Endothelial cell (in vitro differentiated cells): ENCODE data around the gene R3HDM1. TPM values are rescaled to one million over a fixed set of nuclear protein-coding genes. Genes with fewer than 3 reads are reported as not detected.

Source experiments
- DNase-seq: peaks from one replicate; pipeline ENCODE4 v3.0.0; 2021; ENCODE audit warnings: low spot score
- H3K27ac Mint-ChIP-seq: one replicate; pipeline ENCODE4 v1.8.0; 2021; ENCODE audit warnings: mixed read lengths, inconsistent platforms; ENCODE audit not compliant: unreplicated experiment
- H3K27me3 Mint-ChIP-seq: one replicate; pipeline ENCODE4 v1.8.0; 2021; ENCODE audit warnings: mild to moderate bottlenecking, moderate library complexity, mixed read lengths, inconsistent platforms; ENCODE audit not compliant: unreplicated experiment
- H3K36me3 Mint-ChIP-seq: one replicate; pipeline ENCODE4 v1.8.0; 2021; ENCODE audit warnings: mild to moderate bottlenecking, low read depth, mixed read lengths, inconsistent platforms; ENCODE audit not compliant: unreplicated experiment
- H3K4me1 Mint-ChIP-seq: one replicate; pipeline ENCODE4 v1.8.0; 2021; ENCODE audit warnings: mild to moderate bottlenecking, mixed read lengths, inconsistent platforms; ENCODE audit not compliant: unreplicated experiment
- H3K4me3 Mint-ChIP-seq: one replicate; pipeline ENCODE4 v1.8.0; 2021; ENCODE audit warnings: mild to moderate bottlenecking, mixed read lengths, inconsistent platforms; ENCODE audit not compliant: unreplicated experiment
- H3K9me3 Mint-ChIP-seq: one replicate; pipeline ENCODE4 v1.8.0; 2021; ENCODE audit warnings: mixed read lengths, inconsistent platforms; ENCODE audit not compliant: unreplicated experiment
- total RNA-seq: library from RNA; stranded (reverse); fragmentation: NEBNext Ultra II Directional; extraction: Animal tissue kit (Norgen Biotek cat#: 25700); gene quantifications from one replicate; pipeline ENCODE4 v1.2.1, GENCODE V29; 2021; ENCODE audit not compliant: unreplicated experiment
- TF ChIP-seq, protein P1 (sequence below): fragments of 200-600 bp; sonication (generic); IDR thresholded peaks from one replicate; pipeline ENCODE4 v1.5.0; 2021; ENCODE audit warnings: antibody characterized with exemption; ENCODE audit not compliant: unreplicated experiment

The R3HDM1 gene
- total RNA-seq, 1 donor from 2014 or later: 36.1 TPM

DNA sequence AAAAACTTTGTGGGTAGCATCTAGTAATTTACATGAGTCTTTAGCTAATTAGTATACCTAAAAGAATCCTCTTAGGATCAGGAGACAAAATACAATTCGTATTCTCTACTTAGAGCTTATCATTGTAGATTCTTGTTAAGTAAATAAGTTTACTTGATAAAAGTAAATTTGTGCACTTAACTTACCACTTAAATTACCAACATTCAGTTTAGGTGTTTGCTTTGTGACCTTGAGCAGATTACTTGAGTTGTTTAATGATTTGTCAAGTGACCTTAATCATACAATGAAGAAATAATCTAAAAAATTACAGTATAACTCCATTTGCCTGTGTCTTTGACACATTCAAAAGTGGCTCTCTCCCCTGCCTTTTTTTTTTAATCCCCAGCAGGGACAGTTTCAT is 143.2 kb downstream of the R3HDM1 start:
- Mint-ChIP-seq H3K27ac (no peak overlapping the region), H3K36me3 (peaks cover 9% of the 10 kb centered on the region), H3K4me1 (peaks cover 3% of the 10 kb centered on the region), H3K4me3 (no peak overlapping the region), H3K9me3 (no peaks in the 10 kb centered on the region), H3K27me3 (no peaks in the 10 kb centered on the region)
- TF ChIP-seq, protein P1, sequence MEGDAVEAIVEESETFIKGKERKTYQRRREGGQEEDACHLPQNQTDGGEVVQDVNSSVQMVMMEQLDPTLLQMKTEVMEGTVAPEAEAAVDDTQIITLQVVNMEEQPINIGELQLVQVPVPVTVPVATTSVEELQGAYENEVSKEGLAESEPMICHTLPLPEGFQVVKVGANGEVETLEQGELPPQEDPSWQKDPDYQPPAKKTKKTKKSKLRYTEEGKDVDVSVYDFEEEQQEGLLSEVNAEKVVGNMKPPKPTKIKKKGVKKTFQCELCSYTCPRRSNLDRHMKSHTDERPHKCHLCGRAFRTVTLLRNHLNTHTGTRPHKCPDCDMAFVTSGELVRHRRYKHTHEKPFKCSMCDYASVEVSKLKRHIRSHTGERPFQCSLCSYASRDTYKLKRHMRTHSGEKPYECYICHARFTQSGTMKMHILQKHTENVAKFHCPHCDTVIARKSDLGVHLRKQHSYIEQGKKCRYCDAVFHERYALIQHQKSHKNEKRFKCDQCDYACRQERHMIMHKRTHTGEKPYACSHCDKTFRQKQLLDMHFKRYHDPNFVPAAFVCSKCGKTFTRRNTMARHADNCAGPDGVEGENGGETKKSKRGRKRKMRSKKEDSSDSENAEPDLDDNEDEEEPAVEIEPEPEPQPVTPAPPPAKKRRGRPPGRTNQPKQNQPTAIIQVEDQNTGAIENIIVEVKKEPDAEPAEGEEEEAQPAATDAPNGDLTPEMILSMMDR: no peak
- DNase-seq: no peak

DNA sequence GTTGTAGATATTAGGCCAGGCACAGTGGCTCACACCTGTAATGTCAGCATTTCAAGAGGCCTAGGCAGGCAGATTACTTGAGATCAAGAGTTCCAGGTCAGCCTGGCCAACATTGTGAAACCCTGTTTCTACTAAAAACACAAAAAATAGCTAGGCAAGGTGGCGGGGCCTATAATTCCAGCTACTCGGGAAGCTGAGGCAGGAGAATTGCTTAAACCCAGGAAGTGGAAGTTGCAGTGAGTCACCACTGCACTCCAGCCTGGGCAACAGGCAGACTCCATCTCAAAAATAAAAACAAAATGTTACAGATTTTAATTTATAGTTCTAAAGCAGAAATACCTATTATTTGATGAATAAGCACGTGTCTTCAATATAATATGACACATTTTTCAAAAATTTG is 144.7 kb downstream of the R3HDM1 start:
- no peaks in the 10 kb centered on the region for H3K27me3 Mint-ChIP-seq
- no peaks in the 10 kb centered on the region for H3K9me3 Mint-ChIP-seq
- TF ChIP-seq, protein P1: no peak
- H3K4me1 Mint-ChIP-seq: peaks cover 3% of the 10 kb centered on the region
- H3K4me3 Mint-ChIP-seq: no peak overlapping the region
- peaks cover 9% of the 10 kb centered on the region for H3K36me3 Mint-ChIP-seq
- peak overlapping the region; percentile 38 for H3K27ac Mint-ChIP-seq
- DNase-seq: no peak

DNA sequence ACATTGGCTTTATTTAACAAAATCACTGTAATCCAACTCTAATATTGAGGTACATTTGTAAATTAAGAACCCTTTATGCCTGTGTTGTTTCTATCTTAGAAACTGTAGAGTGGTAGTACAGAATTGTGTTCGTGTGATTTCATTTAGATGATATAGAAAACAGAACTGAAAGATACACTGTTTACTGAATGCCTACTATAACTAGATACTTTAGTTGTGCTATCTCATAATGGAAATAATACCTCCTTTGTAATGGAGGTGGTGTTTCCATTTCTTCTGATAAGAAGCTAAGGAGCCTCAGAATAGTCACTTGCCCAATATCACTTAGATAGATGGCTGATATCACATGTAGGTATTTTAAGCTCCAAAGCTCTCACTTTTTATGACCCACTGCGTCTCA is 147.8 kb downstream of the R3HDM1 start:
- H3K9me3 Mint-ChIP-seq: no peaks in the 10 kb centered on the region
- DNase-seq: no peak
- no peak overlapping the region for H3K4me3 Mint-ChIP-seq
- peaks cover 3% of the 10 kb centered on the region for H3K4me1 Mint-ChIP-seq
- no peak overlapping the region for H3K27ac Mint-ChIP-seq
- no peaks in the 10 kb centered on the region for H3K27me3 Mint-ChIP-seq
- H3K36me3 Mint-ChIP-seq: peaks cover 4% of the 10 kb centered on the region
- TF ChIP-seq, protein P1: no peak

DNA sequence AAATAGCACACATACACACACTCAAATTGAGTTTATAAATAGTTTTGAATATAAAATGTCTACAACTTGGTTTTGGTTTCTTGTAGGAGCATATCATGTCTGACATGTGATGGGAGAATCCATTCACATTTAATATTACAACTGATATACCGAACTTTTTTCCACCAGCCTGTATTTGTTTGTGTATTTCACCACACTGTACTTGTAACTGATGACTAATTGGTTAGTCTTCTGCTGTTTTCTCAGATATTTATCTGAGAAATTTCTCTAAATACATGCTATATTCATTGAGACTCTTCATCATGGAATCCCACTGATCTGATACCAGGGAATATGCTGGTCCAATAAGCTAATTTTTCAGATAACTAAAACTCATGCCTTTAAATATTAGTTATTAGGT is 154.1 kb downstream of the R3HDM1 start:
- H3K4me3 Mint-ChIP-seq: no peak overlapping the region
- H3K27me3 Mint-ChIP-seq: no peaks in the 10 kb centered on the region
- H3K27ac Mint-ChIP-seq: no peak overlapping the region
- no peaks in the 10 kb centered on the region for H3K4me1 Mint-ChIP-seq
- no peaks in the 10 kb centered on the region for H3K9me3 Mint-ChIP-seq
- no peak for DNase-seq
- TF ChIP-seq, protein P1: no peak
- H3K36me3 Mint-ChIP-seq: no peaks in the 10 kb centered on the region

DNA sequence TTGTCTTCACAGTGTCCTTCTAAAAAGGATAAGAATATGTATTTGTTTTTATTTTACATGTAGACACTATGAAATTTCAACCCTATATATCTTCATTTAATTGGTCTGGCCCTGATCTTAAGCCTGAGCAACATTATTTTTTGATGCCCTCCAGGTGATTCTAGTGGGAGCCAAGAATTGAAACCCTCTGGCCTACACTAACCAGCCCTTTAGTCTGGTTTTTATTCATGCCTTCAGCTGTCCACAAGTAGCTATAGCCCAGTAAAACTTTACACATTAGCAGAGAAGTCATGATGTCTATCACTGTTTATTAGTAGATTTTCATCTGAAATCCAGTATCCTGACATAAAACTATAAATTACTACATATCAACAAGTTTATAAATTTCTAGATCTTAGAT is 157.7 kb downstream of the R3HDM1 start:
- TF ChIP-seq, protein P1: no peak
- Mint-ChIP-seq H3K4me1 (peaks cover 1% of the 10 kb centered on the region), H3K9me3 (no peaks in the 10 kb centered on the region)

More for the DNA sequence above, 157.7 kb downstream of the R3HDM1 start:
- no peaks in the 10 kb centered on the region for H3K27me3 Mint-ChIP-seq
- H3K27ac Mint-ChIP-seq: no peak overlapping the region
- no peaks in the 10 kb centered on the region for H3K36me3 Mint-ChIP-seq
- no peak for DNase-seq
- no peak overlapping the region for H3K4me3 Mint-ChIP-seq
